ENCODE measurements around the gene ARHGAP26.

The ARHGAP26 gene

DNA sequence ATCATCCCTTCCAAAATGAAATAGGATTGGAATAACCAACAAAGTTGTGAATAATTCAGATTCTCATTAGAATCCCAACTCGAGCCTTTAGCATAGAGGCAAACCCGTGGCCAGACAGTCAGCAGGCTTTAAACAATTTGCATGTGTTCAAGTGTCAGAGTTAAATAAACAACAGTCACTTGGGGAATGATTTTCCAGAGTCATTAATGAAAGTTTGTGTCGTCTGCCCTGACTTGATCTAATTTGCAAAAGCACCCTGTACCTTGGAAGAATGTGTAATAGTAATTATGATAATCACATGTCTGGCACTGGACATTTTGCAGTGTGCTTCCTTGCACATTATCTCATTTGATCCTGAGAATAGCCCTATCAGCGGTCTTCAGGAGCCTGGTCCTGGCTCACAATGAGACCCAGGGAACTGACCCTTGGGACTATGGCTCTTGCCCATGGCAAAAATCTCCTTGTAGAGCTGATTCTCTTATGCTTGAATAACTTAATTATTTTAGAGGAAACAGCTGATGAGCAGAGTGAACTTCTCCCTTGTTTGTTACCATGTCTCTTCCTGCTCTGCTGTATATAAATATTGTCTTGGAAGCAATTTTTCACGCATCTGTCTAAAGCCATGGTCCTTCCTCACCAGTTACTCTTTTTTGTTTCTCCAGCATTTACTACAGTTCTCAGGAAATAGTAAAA, 360.6 kb downstream of the ARHGAP26 start:
- no peak for DNase-seq

DNA sequence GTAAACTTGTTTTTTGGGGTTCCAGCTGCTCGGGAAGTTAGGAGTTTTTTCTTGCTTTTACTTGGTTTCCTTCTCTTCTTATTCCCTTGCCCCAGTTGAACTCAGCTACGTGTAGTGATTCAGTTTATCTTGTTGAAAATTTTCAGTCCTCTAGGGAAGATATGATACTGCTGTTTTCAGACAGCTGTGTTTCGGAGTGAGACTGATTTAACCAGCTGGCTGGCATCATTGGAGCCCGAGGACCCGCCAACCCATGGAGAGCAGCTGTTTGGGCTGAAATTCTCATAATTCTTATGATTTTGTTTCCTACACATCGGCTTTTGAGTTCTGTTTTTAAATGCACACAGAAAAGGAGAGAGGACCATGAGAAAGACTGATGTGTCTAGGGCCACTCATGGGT, 361.8 kb downstream of the ARHGAP26 start:
- DNase-seq: no peak

DNA sequence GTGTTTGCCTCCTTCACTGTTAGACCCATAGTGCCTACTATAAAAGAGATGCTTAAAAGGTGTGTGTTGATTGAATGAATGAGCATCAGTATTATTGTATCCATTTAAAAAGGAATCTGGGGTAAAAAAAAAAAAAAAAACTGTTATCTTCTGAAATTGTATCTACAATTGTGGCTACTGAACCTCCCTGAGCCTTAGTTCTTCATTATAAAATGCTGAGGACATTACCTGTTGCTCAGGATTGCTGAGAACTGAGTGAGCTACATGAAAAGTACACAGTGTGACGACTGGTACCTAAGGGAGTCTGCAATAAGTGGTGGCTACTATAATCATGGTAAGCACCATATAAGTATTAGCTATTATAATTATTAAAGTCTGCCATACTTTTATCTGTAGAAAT, 362.6 kb downstream of the ARHGAP26 start:
- no peak for DNase-seq

DNA sequence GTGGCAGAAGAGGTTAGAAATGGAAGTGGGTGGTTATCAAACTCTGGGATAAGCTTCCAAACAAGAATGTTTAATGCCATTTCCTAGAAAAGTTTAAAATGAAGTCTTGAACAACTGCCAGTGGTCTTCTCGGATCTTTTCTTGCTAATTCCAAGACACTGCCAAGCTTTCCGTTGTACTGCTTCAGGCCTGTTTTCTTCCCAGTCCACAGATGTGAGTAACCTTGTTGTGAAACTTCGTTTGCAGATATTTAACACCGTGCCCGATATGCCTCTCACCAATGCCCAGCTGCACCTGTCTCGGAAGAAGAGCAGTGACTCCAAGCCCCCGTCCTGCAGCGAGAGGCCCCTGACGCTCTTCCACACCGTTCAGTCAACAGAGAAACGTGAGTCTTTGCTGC, 363.5 kb downstream of the ARHGAP26 start:
- no peak for DNase-seq

DNA sequence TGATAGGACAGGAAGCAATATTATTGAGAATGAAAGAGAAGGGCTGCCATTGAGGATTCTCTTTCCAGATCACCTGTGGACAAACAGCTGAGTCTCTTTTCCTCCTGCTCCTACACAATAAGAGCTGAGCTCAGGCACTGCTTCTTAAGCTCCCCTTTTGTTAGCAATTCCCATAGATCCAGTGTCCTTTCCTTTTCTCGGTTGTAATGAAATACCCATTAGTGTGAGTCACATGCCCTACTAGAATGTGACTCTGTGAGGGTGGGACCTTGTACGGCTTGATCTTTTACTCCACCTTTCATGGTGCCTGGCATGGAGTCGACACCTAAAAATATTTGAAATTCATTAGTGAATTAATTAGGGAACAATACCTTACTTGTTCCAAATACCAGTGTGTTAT, 364.1 kb downstream of the ARHGAP26 start:
- DNase-seq: no peak

DNA sequence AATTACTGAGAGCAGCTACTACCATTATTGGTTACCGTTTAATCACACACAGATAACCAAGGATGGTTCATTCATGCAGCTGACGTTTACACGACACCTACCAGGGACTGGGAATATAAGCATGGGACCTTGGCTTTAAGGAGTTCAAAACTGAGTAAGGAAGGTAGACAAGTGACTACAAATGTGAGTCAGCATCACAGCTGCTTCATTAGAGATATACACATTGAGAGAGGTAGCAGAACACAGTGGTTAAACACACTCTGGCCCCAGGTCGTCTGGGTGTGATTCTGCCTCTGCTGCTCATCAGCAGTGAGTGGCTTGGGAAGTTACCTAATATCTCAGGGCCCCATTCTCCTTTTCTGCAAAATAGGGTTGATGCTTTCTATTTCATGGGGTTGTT, 364.7 kb downstream of the ARHGAP26 start:
- no peak for DNase-seq

DNA sequence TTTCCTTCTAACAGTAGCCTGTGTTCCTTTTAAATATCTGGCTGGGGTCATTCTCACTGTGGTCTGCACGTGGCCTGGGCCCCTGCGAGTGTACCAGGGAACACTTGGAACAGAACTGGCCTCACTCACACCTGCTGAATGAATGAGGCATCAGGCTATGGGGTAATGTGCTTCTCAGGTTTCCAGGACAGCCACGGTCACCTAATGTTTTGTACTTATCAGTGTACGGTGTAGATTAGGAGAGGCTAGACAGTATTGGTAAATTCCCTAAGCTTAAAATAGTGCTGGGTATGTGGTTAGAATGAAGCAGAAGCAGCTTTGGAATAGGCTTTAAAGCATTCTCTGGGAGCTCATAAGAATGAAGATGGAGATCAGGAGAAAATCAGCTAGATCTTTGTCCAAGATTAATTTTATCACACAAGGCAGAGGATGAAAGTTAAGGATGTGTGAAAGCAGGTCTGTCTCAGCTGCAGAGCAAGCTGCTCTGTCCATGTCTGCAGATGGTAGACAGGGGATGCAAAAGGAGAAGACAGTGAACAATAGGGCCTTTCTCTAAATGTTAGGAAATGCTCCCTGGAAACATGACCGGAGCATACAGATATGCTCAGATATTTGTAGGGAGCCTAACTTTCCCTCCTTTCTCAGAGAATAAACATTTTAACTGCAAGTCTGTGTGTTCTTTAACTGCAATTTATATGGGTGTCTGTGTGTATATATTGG, 365.8 kb downstream of the ARHGAP26 start:
- no peak for DNase-seq

DNA sequence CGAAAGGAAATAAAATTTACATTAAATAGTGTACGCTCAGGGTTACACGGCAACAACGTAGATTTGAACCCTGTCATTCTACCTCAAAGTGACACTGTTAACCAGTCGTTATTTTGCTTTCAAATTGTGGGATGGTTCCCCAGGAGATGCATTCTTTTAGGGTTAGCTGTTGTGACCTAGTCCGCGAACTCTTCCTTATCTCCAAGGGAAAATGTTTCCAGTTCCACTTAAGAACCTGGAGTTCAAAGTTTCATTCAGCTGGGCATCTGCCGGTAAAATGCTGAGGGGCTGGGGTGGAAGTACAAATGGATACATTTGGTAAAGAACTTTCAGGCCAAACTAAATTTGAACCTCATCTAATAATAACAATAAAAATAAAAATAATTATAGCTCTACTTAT, 368.7 kb downstream of the ARHGAP26 start:
- DNase-seq: peak; percentile 31

DNA sequence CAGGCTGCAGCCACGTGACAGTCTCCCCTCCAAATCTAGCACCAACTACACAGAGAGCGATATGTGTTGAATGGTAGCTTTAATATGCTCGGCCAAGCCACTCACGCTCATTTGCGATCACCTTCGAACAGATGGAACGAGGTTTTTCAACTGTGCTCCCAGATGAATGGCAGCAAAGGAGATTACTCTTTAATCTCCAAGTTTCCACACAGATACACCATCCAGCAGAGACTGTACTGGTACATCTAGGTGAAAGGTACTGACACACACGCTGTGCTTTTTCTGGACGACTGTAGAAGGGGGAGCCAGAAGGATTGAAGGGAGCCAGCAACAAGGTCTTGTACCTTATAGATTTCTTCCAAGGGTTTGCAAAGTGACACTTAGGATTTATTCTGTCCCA, 369.4 kb downstream of the ARHGAP26 start:
- no peak for DNase-seq

DNA sequence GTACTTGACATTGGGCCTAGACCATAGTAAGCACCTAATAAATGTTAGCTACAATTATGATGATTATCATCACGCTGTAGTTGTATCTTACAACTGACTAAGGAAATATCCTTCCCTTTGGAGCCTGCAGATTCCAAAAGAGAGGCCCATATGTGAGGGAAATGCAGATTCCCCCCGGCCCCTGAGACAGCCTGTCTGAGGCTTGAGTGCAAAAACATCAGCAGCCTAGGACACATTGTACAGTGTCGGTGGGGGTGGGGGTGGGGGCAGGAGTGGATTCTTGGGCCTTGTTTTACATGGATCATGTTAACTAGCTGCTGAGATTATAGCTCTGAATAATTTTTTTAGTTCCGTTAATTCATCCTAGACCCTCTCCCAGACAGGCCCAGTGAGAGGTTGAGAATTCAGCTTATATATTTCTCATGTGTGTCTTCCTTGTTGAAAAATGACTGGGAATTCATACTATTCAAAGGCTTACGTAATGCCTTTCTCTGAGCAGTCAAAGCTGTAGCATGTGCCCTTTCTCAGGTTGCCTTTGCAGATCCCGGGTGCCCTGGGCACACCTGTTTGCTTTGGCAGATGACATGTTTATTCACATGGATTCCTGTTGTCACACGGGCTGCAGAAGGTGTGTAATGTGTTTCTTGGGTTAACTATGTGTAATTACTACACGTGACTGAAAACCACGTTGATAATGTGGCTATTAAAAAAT, 370.5 kb downstream of the ARHGAP26 start:
- DNase-seq: no peak

DNA sequence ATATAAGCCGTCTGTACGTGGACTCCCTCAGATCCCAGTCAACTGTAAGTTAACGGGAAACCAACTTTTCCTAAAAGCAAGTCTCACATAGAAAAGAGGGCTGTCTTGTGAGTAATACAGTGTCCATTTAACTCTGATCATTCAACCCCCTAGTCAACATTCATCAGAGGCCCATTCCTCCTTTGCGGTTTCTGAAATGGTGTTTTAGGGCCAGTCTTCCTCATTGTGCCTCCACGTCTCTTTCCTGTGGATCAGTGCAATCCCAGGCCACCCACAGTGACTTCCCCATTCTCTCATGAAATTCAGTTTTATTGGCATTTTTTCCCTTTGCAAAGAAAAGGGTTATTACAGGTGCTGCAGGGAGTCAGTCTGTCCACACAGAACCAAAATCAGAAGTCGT, 371.5 kb downstream of the ARHGAP26 start:
- DNase-seq: no peak

DNA sequence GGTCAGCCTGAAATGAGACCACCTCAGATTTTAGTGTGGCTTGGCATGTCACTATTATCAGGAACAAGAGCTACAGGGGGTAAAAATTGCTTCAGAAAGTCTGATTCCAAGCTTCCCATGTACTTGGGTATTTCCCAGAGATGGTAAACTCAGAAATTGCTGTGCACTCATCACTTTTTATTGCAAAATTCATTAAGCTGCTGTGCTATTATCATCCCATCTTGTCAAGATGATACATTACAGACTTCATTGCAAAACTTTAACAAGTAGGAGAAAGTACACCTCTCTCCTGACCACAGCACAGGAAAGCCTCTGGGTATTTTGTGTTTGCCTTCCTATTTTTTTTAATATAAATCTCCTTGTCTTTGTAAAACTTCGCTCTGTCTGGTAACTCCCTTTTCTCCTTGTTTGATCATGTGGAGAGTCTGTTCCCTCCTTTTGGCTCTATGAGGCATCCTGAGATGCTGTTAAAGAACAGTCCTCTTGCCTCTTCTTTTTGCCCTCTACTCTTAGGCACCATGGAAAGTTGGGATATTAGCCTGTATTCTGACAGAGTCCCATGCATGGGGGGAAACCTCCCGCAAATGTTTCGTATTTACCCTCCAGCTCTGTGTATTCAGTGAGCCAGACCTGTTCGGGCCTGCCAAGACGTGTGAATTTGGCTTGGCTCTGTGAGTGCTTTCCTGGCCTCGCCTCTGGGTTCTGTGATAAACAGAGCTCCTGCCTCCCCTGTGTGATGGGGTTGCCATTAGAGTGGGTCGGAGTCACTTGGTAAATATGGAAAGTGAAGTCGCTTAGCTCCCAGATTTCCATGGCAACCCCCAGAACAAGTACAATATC, 372.6 kb downstream of the ARHGAP26 start:
- DNase-seq: peak; percentile 91

DNA sequence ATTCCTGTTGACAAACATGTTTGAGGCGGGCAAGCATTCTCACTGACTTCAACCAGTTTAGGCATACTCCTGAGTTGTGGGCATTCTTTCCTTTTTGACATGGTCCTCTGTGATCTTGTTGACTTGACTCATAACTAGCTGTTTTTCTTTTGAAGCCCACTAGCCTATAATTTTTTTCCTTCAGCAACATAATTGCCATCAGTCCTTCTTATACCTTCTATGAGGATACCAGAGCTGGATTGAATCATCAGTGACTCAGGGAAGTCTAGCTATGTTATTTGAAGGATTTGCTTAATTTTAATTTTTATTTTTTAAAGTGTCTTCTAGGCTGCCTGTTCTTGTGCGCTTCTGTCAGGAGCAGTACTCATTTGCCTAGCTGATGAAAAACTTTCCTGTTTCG, 373.8 kb downstream of the ARHGAP26 start:
- no peak for DNase-seq

DNA sequence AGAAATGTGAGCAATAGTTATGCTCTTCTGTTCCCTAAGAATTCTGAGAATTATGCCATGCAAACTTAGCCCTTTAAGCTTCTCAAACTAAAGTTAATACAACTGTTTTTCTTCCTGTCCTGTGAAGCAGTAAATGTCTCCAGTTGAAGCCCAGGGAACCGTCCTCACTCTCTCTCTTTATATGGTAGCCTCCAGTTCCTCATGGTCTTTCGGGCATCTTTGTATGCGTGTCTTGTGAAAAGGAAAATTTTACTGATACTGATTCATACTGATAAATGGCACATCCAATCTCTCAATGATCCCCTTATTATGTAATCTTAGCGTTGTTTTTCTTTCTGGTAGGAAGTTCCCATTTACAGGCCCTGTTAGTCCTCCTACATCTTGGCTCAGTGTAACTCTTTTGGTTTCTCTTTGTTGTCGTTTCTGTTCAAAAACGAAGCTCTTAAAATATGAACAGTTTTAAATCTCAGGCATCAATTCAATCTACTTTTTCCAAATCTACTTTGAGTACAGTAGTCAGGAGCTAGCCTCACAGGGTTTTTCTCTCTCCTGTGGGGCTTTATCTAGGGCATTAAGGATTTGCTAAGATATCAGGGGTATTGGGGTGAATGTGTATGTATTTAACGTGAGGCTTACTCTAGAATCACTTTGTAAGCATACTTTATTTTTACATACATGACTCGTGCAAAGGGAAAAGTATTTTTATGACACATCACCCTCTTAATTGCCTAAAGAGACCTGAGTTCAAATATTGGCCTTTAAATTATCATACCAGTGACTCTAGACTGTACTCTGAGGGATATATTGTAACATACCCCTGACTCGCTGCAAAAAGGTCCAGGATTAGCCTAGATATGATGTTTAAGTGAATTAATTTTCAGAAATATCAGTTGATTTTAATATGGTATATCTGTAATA, 375.3 kb downstream of the ARHGAP26 start:
- DNase-seq: no peak

DNA sequence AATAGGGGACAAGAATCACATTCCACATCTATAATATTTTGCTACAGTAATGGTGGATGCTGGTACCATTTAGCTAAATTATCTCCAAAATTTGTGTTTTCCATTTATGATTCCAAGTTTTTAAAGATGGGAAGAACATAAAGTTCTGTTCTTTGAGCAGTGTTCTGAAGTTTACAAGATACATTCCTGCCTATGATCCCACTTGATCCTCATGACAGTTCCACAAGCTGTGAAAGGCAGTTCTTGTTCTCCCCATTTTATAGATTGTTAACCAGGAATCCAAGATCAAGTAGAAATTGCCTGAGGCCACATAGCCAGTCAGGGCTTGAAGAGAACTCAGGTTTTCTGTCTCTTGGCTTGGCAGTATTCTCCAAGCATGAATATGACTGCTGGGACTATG, 376.0 kb downstream of the ARHGAP26 start:
- DNase-seq: no peak

DNA sequence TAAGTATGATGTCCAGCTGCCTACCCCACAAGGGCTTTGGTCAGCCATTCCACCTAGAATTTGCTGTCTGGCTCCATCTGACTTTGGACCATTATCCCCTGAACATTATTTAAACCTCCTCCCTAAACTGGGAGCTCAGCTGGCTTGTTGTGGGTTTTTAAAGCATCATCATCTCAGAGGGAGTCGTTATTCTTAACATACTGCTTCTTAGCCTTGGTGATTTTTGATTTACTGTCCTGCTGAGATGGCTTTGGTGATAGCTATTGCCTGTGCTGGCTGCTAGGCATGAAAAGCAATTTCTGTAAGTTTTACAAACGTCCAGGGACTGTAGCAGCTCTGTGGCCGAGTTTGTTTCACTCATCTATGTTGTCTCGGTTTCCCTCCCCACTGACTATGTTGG, 377.2 kb downstream of the ARHGAP26 start:
- DNase-seq: no peak

DNA sequence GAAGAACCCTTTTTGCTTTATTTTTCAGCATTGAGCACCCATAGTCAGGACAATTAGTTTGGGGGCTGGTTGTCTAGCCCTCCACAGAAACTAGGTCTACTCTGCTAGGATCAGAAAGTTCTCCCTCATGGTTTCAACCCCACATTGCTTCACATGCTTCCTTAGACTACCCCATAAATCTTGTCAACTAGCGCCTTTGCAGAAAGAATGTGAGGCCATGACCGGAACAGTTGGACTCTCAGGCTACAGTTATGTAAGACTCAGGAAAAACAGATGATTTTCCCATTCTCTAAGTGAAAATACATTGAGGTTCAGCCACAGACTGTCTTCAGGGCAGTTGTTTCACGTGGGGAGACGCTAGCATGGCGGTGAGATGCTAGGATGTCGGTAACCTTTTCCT, 377.7 kb downstream of the ARHGAP26 start:
- peak; percentile 16 for DNase-seq

DNA sequence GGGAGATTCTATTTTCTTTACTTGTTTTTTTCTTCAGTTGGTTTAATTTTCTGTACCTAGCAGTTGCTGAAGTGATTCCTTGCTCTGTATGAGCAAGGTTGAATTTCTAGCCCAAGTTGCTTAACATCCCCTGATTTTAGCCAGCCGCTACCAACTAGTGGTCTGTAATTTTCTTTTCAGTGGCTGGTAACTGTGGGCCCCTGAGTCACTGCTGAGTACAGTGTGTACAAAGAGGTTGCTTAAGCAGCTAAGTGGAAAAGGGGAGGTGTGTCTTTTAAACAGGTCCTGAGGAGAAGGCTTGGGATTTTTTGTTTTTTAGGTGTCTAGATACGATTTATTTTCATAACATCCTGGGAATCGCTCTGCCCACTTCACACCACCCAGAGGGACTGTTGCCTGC, 378.6 kb downstream of the ARHGAP26 start:
- peak; percentile 39 for DNase-seq

DNA sequence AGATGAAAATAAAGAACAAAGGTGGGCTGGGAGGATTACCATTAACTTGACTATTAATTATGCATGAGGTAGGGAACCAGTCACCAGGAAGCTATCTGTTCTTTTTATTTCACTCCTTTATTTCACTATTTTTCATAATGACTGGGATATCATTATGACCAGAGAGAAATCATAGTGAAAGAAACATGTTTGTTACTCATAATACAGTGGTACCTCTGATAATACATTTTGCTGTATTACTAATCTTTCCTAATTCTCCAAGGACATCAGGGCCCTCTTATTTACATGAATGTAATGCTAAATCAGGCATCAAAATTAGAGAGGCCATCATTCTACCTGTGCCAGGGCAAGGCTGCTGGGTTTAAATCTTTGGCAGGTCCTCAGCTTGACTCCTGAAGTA, 379.6 kb downstream of the ARHGAP26 start:
- no peak for DNase-seq

DNA sequence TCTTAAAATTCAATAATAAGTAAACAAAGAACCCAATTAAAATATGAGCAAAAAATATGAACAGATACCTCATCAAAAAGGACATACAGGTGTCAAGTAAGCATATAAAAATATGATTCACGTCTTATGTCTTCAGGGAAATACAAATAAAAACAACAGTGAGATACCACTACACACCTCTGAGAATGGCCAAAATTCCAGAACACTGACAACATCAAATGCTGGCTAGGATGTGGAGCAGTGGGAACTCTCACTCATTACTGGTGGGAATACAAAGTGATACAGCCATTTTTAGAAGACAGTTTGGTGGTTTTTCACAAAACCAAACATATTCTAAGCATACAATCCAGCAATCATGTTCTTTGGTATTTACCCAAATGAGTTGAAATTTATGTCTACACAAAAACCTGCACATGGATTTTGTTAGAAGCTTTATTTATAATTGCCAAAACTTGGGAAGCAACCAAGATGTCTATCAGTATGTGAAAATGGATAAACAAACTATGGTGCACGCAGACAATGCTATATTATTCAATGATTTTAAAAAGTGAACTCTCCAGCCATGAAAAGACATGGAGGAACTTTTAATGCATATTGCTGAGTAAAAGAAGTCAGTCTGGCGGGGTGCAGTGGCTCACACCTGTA, 381.0 kb downstream of the ARHGAP26 start:
- DNase-seq: no peak

DNA sequence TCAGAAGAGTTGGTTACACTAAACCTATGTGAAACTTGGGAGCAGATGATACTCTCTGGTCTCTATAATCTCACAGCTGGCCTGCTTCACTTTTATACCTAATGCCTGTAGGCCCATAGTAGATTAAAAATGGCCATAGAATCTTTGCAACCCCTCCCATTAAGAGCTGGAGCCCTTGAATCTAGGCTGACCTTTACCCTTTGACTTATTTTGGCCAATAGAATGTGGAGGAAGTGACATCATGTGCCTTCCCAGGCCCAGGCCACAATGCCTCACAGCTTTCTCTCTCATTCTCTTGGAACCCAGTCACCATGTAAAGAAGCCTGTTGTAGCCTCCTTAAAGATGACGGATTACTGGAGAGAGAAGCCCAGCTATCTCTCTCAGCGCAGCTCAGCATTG, 382.3 kb downstream of the ARHGAP26 start:
- DNase-seq: no peak

All from NCI-H226 (cell line).